Adrenal gland (tissue), 12 donors: ENCODE measurements around the gene CCDC91. TPM values are rescaled to one million over a fixed set of nuclear protein-coding genes. Genes with fewer than 3 reads are reported as not detected.

Experiments
- DNase-seq, 7 donors: peaks; one replicate each; pipeline ENCODE4 v3.0.0-alpha.2; 2019 to 2020
- H3K27ac ChIP-seq, 5 donors: fragments of 200-600 bp; sonication (generic) in 4 of 5; 1 replicate in 3 of 5; 2 replicates in 2 of 5; pipeline versions ENCODE4 v1.5.1 to v1.8.0; 2016 to 2020; ENCODE audit warnings: mild to moderate bottlenecking in 1 of 5
- H3K27me3 ChIP-seq: fragments of 200-600 bp; 2 replicates; pipeline ENCODE4 v1.8.0; 2021
- H3K36me3 ChIP-seq, 2 donors: fragments of 200-600 bp; replicated peaks in 1 of 2; 1 replicate in 1 of 2; 2 replicates in 1 of 2; pipeline versions ENCODE4 v1.5.1 to v1.8.0; 2018 to 2022
- H3K4me1 ChIP-seq, 2 donors: fragments of 200-600 bp; replicated peaks in 1 of 2; 1 replicate in 1 of 2; 2 replicates in 1 of 2; pipeline versions ENCODE4 v1.5.1 to v1.8.0; 2018 to 2021
- H3K4me3 ChIP-seq, 4 donors: fragments of 200-600 bp; sonication (generic) in 3 of 4; one replicate each; pipeline ENCODE4 v1.5.1; 2016 to 2018
- H3K9me3 ChIP-seq, 3 donors: fragments of 200-600 bp; sonication (generic) in 1 of 3; replicated peaks in 1 of 3; 1 replicate in 2 of 3; 2 replicates in 1 of 3; pipeline versions ENCODE4 v1.5.1 to v1.8.0; 2016 to 2021
- CTCF ChIP-seq, 6 experiments: fragments of 450-650 bp in 4 of 6; fragments of 200-600 bp in 2 of 6; sonication (generic) in 1 of 6; IDR thresholded peaks; 1 replicate in 5 of 6; 2 replicates in 1 of 6; pipeline versions ENCODE4 v1.5.1 to v1.8.0; 2016 to 2021; ENCODE audit warnings: antibody characterized with exemption in 6 of 6, mild to moderate bottlenecking in 2 of 6, moderate library complexity in 1 of 6
- POLR2A ChIP-seq, 2 donors: fragments of 450-650 bp; IDR thresholded peaks; one replicate each; pipeline ENCODE4 v1.6.1; 2017; ENCODE audit warnings: antibody characterized with exemption in 2 of 2, mild to moderate bottlenecking in 2 of 2, moderate library complexity in 1 of 2
- WGBS, 4 donors: extraction: QIAGEN DNeasy Blood & Tissue Kit in 2 of 4; methylation state at CpG; one replicate each; pipeline versions ENCODE4 v1.1.5 to v1.1.7; 2013 to 2017; 5-methylcytosine and 5-hydroxymethylcytosine counted together
- intact Hi-C, 2 donors: fragments of 100-400 bp; cut with DNase I; formaldehyde crosslinking; loops; one replicate each; pipeline versions ENCODE4 v1.14.1 to v1.15.0; 2022 to 2023
- polyA plus RNA-seq, 3 donors: library from polyadenylated mRNA; stranded (reverse); fragments of 200-250 nt in 2 of 3; fragments of 350-450 nt in 1 of 3; fragmentation: Illumina TruSeq in 1 of 3; extraction: RNeasy Lipid Tissue Mini Kit (QIAGEN cat#74804) in 1 of 3; gene quantifications; one replicate each; pipeline ENCODE4 v1.2.3, GENCODE V29; 2013 to 2014
- total RNA-seq, 9 donors: library from RNA; depleted of rRNA in 4 of 9; stranded (reverse); fragments of >200 nt in 4 of 9; fragments of 120-200 nt in 1 of 9; fragmentation: NEBNext Ultra II Directional in 1 of 9; extraction: Animal tissue kit (Norgen Biotek cat#: 25700) in 1 of 9; gene quantifications; one replicate each; pipeline versions ENCODE4 v1.1.0 to v1.2.4, GENCODE V29; 2013 to 2023
- donor health status: healthy with polysubstance abuse.
- donor health status: Bipolar disorder and iron deficiency.
- donor health status: DM: yes; HTN: yes; CAD: no.
- donor health status: DM: no; HTN: no; CAD: no.
- donor health status: DM: no; HTN: no; CAD: no.
- donor health status: DM: yes; HTN: yes; CAD: no.

Gene CCDC91
- total and polyA plus RNA-seq, 12 donors = 9.1 to 56.7 (median 33.1) TPM

GRCh38 chr12:28360253-28360652 is 170.0 kb downstream of the CCDC91 start:
- no peak for DNase-seq
- intact Hi-C loops = no loop called here

GRCh38 chr12:28367326-28367725 is 177.1 kb downstream of the CCDC91 start:
- intact Hi-C loops = no loop called here
- Histone ChIP-seq H3K27me3 (no peaks in the 10 kb centered on the region), H3K9me3 (peaks cover 0 to 17% (median 5%) of the 10 kb centered on the region in 3 donors), H3K27ac (no peak overlapping the region), H3K4me3 (no peak overlapping the region), H3K36me3 (no peaks in the 10 kb centered on the region), H3K4me1 (no peaks in the 10 kb centered on the region)
- no peak for DNase-seq
- WGBS, 4 donors = 88 to 97% (median 93%) methylated on average over 1 of the region's 1 CpG
- TF ChIP-seq CTCF (IDR thresholded peaks at IDR 0.05) (no peak), POLR2A (IDR thresholded peaks at IDR 0.05) (no peak)

More at GRCh38 chr12:28360253-28360652, 170.0 kb downstream of the CCDC91 start:
- Histone ChIP-seq H3K36me3 (no peaks in the 10 kb centered on the region), H3K27me3 (no peaks in the 10 kb centered on the region), H3K4me1 (no peaks in the 10 kb centered on the region), H3K27ac (no peak overlapping the region), H3K4me3 (no peak overlapping the region), H3K9me3 (no peaks in the 10 kb centered on the region)
- TF ChIP-seq CTCF (IDR thresholded peaks at IDR 0.05) (no peak), POLR2A (IDR thresholded peaks at IDR 0.05) (no peak)
- WGBS, 4 donors = 63 to 78% (median 63%) methylated on average over 2 of the region's 2 CpGs

- intact Hi-C loops = no loop called here
- Histone ChIP-seq H3K4me1 (no peaks in the 10 kb centered on the region), H3K27ac (no peak overlapping the region), H3K36me3 (no peaks in the 10 kb centered on the region), H3K27me3 (no peaks in the 10 kb centered on the region), H3K9me3 (peaks cover 0 to 17% (median 5%) of the 10 kb centered on the region in 3 donors), H3K4me3 (no peak overlapping the region)
- WGBS, 4 donors = 97 to 100% (median 97%) methylated on average over 2 of the region's 2 CpGs
- TF ChIP-seq POLR2A (IDR thresholded peaks at IDR 0.05) (no peak), CTCF (IDR thresholded peaks at IDR 0.05) (no peak)
- DNase-seq = no peak
These were observed 177.7 kb downstream of the CCDC91 start for GRCh38 chr12:28367993-28368392.

DNA sequence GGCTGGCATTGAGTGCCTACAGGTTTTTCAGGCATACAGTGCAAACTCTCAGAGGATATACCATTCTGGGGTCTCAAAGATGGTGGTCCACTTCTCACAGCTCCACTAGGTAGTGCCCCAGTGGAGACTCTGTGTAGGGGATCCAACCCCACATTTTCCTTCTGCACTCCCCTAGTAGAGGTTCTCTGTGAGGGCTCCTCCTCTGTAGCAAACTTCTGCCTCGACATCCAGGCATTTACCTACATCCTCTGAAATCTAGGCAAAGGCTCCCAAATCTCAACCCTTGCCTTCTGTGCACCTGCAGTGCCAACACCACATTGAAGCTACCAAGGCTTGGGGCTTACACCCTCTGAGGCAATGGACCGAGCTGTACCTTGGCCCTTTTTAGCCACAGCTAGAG is 179.2 kb downstream of the CCDC91 start:
- H3K36me3 ChIP-seq = no peaks in the 10 kb centered on the region
- no peak for TF ChIP-seq POLR2A (IDR thresholded peaks at IDR 0.05)
- TF ChIP-seq CTCF (IDR thresholded peaks at IDR 0.05) = no peak
- intact Hi-C loops = no loop called here
- peaks cover 0 to 17% (median 5%) of the 10 kb centered on the region in 3 donors for H3K9me3 ChIP-seq
- no peaks in the 10 kb centered on the region for H3K4me1 ChIP-seq
- no peak for DNase-seq
- H3K4me3 ChIP-seq = no peak overlapping the region
- no peak overlapping the region for H3K27ac ChIP-seq
- WGBS, 4 donors = 95 to 100% (median 99%) methylated on average over 2 of the region's 2 CpGs
- H3K27me3 ChIP-seq = no peaks in the 10 kb centered on the region
